ENCODE results near the gene TMEM115. TPM values are rescaled to one million over a fixed set of nuclear protein-coding genes. Genes with fewer than 3 reads are reported as not detected.

TMEM115 gene
- total RNA-seq, 2 experiments from 2014 or later = 13.1 to 16.1 TPM

DNA sequence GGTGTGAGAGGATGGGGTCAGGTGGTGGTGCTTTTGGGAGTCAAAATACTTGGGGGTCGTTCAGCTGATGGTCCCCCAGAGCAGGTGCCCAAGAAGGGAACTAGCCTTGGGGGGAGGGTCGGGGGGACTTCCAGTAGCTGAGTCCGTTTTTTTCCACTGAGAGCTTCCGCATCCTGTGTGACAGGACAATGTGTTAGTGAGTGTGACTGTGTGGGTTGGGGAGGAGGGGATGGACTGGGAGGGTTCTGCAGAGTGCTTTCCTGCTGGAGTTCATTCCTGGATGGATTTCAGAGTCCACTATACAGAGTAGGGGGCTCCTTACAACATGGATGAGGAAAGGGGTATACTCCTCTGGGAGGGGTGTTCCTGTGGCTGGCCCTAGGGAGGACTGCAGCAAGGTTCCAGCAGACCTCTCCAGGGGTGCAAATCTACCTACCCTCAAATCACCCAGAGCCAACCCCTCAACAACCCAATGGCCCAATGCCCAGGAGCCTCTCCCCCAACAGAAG is 36.2 kb downstream of the TMEM115 start:
- Mint-ChIP-seq H3K36me3 (ENCODE audit: low read depth) (no peaks in the 10 kb centered on the region), H3K27me3 (no peaks in the 10 kb centered on the region), H3K4me3 (peak overlapping the region; percentile 12), H3K9me3 (ENCODE audit: low read depth) (no peaks in the 10 kb centered on the region), H3K27ac (peak overlapping the region; percentile 42), H3K4me1 (peaks cover 37% of the 10 kb centered on the region)
- DNase-seq = no peak
- ATAC-seq = no peak
- ChIA-PET CTCF (interaction anchor here (0.6 to 3.4 kb wide), 6 partner anchors 9 to 1832 kb away, joined by 3 to 27 read pairs (median 4); partner anchors contain the start of genes IFRD2 and RASSF1), POLR2A (interaction anchor here (1.0 kb wide), 1 partner anchor 24 kb away, joined by 3 read pairs; the partner anchor contains the start of genes HYAL3 and NAA80)
- intact Hi-C loops (cut with DNase I, micrococcal nuclease) = loop anchor here in 1 of 2 experiments (10.0 kb wide), 1 partner anchor 48 kb away; the partner anchor contains the start of gene LSMEM2

DNA sequence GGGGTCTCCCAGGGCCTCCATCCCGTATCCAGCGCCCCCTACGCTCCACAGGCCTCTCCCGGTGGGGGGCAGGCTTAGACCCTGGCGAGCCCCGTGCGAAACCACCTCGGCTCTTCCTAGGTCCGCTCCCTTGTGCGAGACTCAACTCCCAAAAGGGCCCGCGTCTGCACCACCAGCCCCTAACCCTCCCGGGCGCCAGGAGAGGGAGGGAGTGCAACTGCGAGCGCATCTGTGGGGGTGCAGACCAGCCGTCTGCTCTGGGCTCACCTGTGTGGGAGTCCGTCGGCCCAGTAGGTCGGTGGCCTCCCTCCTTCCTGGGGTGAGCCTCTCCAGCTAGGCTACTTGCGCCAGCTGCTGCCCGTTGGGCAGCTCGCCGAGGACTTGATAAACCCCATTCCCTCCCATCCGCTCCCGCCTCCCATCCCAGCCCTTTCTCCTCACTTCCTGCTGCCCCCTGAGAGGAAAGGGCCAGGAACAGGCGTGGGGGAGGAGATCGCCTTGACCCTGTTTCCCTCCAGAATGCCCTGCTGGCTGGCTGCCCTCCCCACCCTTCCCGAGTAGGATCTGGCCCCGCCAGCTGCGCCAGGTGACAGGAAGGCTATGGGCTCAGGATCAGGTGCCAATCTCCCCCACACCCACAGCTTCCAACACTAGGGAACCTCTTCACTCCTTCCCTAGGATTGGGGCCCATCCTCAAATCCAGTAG is 36.8 kb downstream of the TMEM115 start, which contains the start of gene HYAL2:
HYAL2 (minus strand) TSS at position 360 of the 706 bp plus-strand sequence. CDS start 2,256 bp downstream, outside the sequence.
- Mint-ChIP-seq H3K9me3 (ENCODE audit: low read depth) (no peaks in the 10 kb centered on the region), H3K4me1 (peaks cover 36% of the 10 kb centered on the region), H3K27ac (peak within 1 kb of the TSS; percentile 85), H3K27me3 (no peaks in the 10 kb centered on the region), H3K4me3 (peak within 1 kb of the TSS; percentile 70), H3K36me3 (ENCODE audit: low read depth) (no peaks in the 10 kb centered on the region)
- intact Hi-C loops (cut with DNase I, micrococcal nuclease) = loop anchor here in 1 of 2 experiments (10.0 kb wide), 1 partner anchor 48 kb away; the partner anchor contains the start of gene LSMEM2
- POLR2A ChIA-PET = interaction anchor here (1.0 kb wide), 1 partner anchor 23 kb away, joined by 3 read pairs; the partner anchor contains the start of genes HYAL3 and NAA80
- DNase-seq = no peak
- CTCF ChIA-PET = interaction anchor here (0.7 to 3.4 kb wide), 4 partner anchors 9 to 59 kb away, joined by 3 to 27 read pairs (median 6); partner anchors contain the start of gene IFRD2
- no peak for ATAC-seq

DNA sequence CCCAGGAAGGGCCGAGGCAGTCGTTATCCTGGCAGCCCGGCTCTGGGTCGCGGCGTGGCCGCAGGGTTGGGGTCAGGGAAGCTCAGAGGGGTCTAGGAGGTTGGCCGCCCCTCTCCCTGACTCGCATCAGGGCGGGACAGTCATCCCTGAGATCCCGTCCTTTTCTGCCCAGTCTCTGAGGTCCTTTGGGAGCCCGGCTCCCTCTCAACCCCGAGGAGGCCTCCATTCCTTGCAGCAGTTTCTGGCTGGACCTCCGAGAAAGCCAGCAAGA is 37.3 kb downstream of the TMEM115 start:
- ATAC-seq = no peak

DNA sequence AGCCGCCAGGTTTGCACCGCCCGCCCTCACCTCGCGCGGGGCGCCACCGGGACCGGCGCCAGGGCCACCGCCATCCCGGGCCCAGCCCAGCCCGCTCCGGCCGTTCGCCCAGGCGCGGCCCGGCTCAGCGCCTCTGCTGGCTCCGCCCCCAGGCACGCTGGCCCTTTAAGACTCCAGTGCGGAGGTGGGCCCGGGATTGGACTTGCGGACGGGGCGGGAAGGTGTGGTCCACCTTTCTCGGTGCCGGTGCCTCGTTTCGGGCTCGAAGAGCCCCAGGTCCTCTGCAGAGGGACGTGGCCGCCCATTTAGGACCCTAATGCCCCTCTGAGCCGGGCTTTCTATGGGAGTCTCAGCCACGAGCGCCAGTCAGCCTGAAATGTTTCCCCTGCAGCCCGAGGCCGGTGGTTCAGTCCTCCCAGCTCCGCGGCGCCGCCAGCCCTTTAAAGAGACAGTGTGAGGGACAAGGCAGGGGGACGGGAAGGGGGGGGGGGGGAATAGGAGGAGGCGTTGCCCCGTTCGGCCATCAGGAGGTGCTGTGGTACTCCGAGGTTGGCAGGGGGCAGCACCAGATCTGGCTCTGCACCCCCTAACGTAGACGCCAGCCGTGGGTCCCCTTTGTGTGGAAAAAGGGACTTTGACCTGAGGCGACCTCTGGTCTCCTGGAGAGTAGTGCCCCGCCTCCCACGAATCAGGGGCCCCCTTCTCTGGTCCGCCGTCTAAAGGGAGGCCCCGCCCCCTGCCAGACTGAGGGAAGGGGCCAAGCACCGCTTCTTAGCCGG is 37.8 kb downstream of the TMEM115 start:
- no peaks in the 10 kb centered on the region for H3K9me3 Mint-ChIP-seq (ENCODE audit: low read depth)

More for the DNA sequence above, 37.3 kb downstream of the TMEM115 start:
- Mint-ChIP-seq H3K4me1 (peaks cover 37% of the 10 kb centered on the region), H3K4me3 (peak overlapping the region; percentile 70), H3K9me3 (ENCODE audit: low read depth) (no peaks in the 10 kb centered on the region), H3K27ac (no peak overlapping the region), H3K27me3 (no peaks in the 10 kb centered on the region), H3K36me3 (ENCODE audit: low read depth) (no peaks in the 10 kb centered on the region)
- ChIA-PET POLR2A (interaction anchor here (1.0 to 1.8 kb wide), 2 partner anchors 15 to 23 kb away, joined by 3 to 4 read pairs; partner anchors contain the start of genes HYAL3 and NAA80), CTCF (interaction anchor here (2.0 to 3.4 kb wide), 2 partner anchors 10 to 15 kb away, joined by 6 to 27 read pairs; no protein-coding TSS in a partner anchor)
- no peak for DNase-seq
- intact Hi-C loops (cut with DNase I, micrococcal nuclease) = loop anchor here in 1 of 2 experiments (10.0 kb wide), 1 partner anchor 47 kb away; the partner anchor contains the start of gene LSMEM2

DNA sequence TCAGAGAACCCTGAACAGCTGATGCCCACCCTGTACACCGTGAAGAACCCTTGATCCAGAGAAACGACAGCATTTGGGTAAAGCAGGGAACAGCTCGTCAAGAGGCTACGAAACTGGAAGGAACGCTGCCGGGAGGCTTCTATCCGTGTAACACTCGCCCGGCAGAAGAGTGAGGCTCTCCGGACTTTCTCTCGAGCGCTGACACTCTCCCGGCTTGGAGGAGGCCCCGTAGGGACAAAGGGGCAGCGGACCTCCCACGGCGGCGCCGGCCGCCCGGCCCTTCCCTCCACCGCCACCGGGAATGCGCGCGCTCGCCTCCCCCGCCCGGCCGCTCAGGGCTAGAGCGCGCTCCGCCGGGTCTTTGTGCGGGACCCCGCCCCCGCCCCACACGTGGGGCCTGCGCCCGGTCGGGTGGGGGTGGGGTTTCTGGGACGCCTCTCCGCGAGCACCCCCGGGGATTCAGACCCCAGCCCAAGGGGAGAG is 38.4 kb downstream of the TMEM115 start:
- peak; percentile 47 for ATAC-seq
- Mint-ChIP-seq H3K9me3 (ENCODE audit: low read depth) (no peaks in the 10 kb centered on the region), H3K4me3 (peak overlapping the region; percentile 84), H3K27ac (peak overlapping the region; percentile 80), H3K4me1 (peaks cover 37% of the 10 kb centered on the region), H3K36me3 (ENCODE audit: low read depth) (no peaks in the 10 kb centered on the region), H3K27me3 (no peaks in the 10 kb centered on the region)
- intact Hi-C loops (cut with DNase I, micrococcal nuclease) = loop anchor here (1.0 to 10.0 kb wide), 10 partner anchors 16 to 126 kb away; partner anchors contain the start of genes HYAL3 (in 2 of the 2), NAA80 (in 2 of the 2), IFRD2 (in 1 of the 2) and LSMEM2 (in 1 of the 2)
- DNase-seq = peak; percentile 75
- ChIA-PET POLR2A (interaction anchor here (0.7 to 1.8 kb wide), 2 partner anchors 16 to 21 kb away, joined by 3 to 4 read pairs; no protein-coding TSS in a partner anchor), CTCF (interaction anchor here (0.5 to 2.9 kb wide), 6 partner anchors 11 to 272 kb away, joined by 3 to 11 read pairs (median 3); partner anchors contain the start of genes HYAL3 and NAA80)

More for the DNA sequence above, 37.8 kb downstream of the TMEM115 start:
- peaks cover 38% of the 10 kb centered on the region for H3K4me1 Mint-ChIP-seq
- CTCF ChIA-PET = interaction anchor here (0.5 to 2.0 kb wide), 3 partner anchors 10 to 271 kb away, joined by 3 to 6 read pairs (median 3); no protein-coding TSS in a partner anchor
- peak; percentile 90 for DNase-seq
- H3K36me3 Mint-ChIP-seq (ENCODE audit: low read depth) = no peaks in the 10 kb centered on the region
- no peaks in the 10 kb centered on the region for H3K27me3 Mint-ChIP-seq
- H3K27ac Mint-ChIP-seq = peak overlapping the region; percentile 85
- POLR2A ChIA-PET = interaction anchor here (0.7 to 1.8 kb wide), 2 partner anchors 16 to 22 kb away, joined by 3 to 4 read pairs; no protein-coding TSS in a partner anchor
- peak; percentile 79 for ATAC-seq
- peak overlapping the region; percentile 84 for H3K4me3 Mint-ChIP-seq
- intact Hi-C loops (cut with DNase I, micrococcal nuclease) = loop anchor here (1.0 to 10.0 kb wide), 10 partner anchors 15 to 127 kb away; partner anchors contain the start of genes HYAL3 (in 2 of the 2), NAA80 (in 2 of the 2), IFRD2 (in 1 of the 2) and LSMEM2 (in 1 of the 2)

DNA sequence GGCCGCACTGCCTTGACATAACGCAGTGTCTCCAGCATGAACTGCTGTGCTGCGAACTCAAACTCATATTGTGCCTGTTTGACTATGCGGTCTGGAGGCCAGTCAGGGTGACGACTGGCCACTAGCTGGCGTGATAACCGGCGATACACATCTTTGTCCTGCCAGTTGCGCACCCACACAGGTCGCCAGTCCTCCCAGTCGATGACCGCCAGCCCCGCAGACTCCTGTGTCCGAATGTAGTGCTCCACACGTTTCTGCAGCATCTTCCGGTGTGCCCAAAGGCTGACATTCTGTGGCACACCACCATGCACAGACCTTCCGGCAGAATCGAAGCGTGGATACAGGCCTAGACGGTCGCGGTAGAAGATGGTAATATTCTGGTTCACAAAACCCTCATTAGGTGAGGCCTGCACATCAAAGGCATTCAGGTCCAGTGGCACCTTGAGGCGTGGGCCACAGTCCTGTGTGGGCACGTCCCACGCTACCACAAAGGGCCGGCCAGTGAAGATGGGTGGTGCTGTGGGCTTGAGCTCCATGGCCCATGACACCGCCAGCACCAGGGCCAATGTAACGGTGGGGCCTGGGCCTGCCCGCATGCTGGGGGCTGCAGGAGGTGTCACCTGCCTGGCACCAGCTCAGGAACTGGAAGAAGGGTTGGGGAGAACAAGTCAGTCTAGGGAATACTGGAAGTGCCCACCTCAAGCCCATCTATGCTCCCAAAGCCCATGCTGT is 39.3 kb downstream of the TMEM115 start:
- intact Hi-C loops (cut with DNase I, micrococcal nuclease) = loop anchor here (2.0 to 10.0 kb wide), 3 partner anchors 17 to 125 kb away; partner anchors contain the start of gene LSMEM2 (in 1 of the 2)
- no peaks in the 10 kb centered on the region for H3K27me3 Mint-ChIP-seq
- ChIA-PET POLR2A (interaction anchor here (0.6 to 1.8 kb wide), 3 partner anchors 17 to 1328 kb away, joined by 3 to 4 read pairs (median 3); no protein-coding TSS in a partner anchor), CTCF (interaction anchor here (0.6 to 2.9 kb wide), 5 partner anchors 14 to 1245 kb away, joined by 3 to 11 read pairs (median 3); partner anchors contain the start of genes HYAL3 and NAA80)
- H3K36me3 Mint-ChIP-seq (ENCODE audit: low read depth) = no peaks in the 10 kb centered on the region
- peaks cover 40% of the 10 kb centered on the region for H3K4me1 Mint-ChIP-seq
- DNase-seq (no peak), ATAC-seq (no peak)
- H3K27ac Mint-ChIP-seq = no peak overlapping the region
- no peaks in the 10 kb centered on the region for H3K9me3 Mint-ChIP-seq (ENCODE audit: low read depth)
- H3K4me3 Mint-ChIP-seq = peak overlapping the region; percentile 84

DNA sequence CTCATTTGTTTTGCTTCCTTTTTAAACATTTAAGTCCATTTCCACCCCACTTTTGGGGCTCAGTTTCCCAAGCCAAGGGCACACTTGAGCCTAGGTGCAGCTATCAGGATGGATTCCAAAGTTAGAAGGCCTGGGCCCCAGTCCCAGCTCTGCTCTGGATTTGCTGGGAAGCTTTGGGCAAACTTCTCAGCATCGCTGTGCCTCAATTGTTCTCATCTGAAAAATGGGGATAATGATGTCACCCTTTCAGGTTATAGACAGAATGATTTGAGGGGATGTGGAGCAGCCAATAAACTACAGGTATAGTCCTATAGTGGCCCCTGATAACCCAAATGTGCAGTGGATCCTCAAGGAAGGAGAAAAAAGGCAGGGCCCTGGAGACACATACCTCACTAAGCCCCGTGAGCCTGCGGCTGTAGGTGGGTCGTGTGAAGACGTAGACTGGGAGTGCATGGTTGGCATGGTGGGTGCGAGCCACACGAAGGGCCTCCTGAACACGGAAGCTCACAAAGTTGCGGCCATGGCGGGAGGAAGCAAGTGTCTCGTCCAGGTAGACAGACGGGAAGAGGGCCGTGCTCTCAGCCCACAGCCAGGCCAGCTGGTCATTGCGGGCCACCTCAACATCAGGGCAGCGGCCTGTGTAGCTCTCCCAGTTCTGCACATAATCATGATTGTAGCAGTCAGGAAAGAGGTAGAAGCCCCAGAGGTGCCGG is 40.0 kb downstream of the TMEM115 start:
- H3K4me3 Mint-ChIP-seq = no peak overlapping the region
- no peaks in the 10 kb centered on the region for H3K36me3 Mint-ChIP-seq (ENCODE audit: low read depth)
- H3K27ac Mint-ChIP-seq = no peak overlapping the region
- peaks cover 40% of the 10 kb centered on the region for H3K4me1 Mint-ChIP-seq
- CTCF ChIA-PET = interaction anchor here (0.7 to 2.9 kb wide), 4 partner anchors 8 to 1365 kb away, joined by 3 to 11 read pairs (median 4); partner anchors contain the start of genes HYAL3, NAA80 and TUSC2
- no peaks in the 10 kb centered on the region for H3K9me3 Mint-ChIP-seq (ENCODE audit: low read depth)
- H3K27me3 Mint-ChIP-seq = no peaks in the 10 kb centered on the region
- intact Hi-C loops (cut with DNase I, micrococcal nuclease) = no loop called here
- DNase-seq (no peak), ATAC-seq (no peak)
- POLR2A ChIA-PET = interaction anchor here (0.6 kb wide), 1 partner anchor 19 kb away, joined by 3 read pairs; no protein-coding TSS in a partner anchor

DNA sequence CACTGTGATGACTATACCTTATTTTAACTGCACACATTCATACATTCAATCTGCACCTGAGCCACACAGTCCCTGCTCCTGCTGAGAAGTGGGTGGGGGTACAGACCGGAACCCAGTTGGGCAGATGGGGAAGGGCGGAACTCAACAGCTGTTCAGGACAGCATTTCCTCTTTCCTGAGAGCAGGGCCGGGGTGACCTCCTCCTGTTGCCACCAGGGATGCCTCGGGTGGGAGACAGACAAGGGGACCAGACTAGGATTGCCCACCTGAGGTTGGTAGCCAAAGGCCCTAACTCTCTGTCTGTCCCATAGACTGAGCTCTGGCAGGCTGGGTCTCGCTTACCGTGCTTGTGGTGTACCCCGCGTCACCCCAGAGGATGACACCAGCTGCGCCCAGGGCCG is 40.7 kb downstream of the TMEM115 start:
- DNase-seq (no peak), ATAC-seq (no peak)
- Mint-ChIP-seq H3K36me3 (ENCODE audit: low read depth) (no peaks in the 10 kb centered on the region), H3K27ac (no peak overlapping the region), H3K4me3 (no peak overlapping the region), H3K9me3 (ENCODE audit: low read depth) (no peaks in the 10 kb centered on the region), H3K27me3 (no peaks in the 10 kb centered on the region), H3K4me1 (peaks cover 40% of the 10 kb centered on the region)
- POLR2A ChIA-PET = interaction anchor here (0.6 kb wide), 1 partner anchor 19 kb away, joined by 3 read pairs; no protein-coding TSS in a partner anchor
- intact Hi-C loops (cut with DNase I, micrococcal nuclease) = no loop called here
- CTCF ChIA-PET = interaction anchor here (0.5 to 2.9 kb wide), 4 partner anchors 9 to 1622 kb away, joined by 3 to 11 read pairs (median 4); partner anchors contain the start of genes HYAL3, NAA80 and TUSC2

DNA sequence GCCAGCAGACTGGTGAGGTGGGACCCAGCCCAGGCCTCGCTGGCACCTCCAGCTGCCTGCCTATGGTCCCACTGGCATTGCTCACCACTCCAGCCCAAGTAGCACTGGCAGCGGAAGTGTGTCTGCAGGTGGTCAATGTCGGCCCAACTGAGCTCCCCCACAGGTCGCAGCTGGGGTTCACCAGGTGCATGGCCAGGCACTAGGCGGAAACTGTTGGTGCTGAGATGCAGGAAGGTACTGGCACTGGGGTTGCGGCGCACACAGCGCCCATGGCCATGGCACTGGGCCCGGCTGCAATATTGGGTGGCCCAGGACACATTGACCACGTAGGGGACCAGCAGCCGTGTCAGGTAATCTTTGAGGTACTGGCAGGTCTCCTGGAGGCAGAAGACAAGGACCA is 41.2 kb downstream of the TMEM115 start:
- ATAC-seq (no peak), DNase-seq (no peak)
- Mint-ChIP-seq H3K27ac (no peak overlapping the region), H3K4me1 (peaks cover 40% of the 10 kb centered on the region), H3K27me3 (no peaks in the 10 kb centered on the region), H3K4me3 (no peak overlapping the region), H3K36me3 (ENCODE audit: low read depth) (no peaks in the 10 kb centered on the region), H3K9me3 (ENCODE audit: low read depth) (no peaks in the 10 kb centered on the region)
- POLR2A ChIA-PET = no interaction called here
- CTCF ChIA-PET = interaction anchor here (0.5 to 2.9 kb wide), 4 partner anchors 10 to 1623 kb away, joined by 3 to 11 read pairs (median 4); partner anchors contain the start of genes HYAL3, NAA80 and TUSC2
- intact Hi-C loops (cut with DNase I, micrococcal nuclease) = no loop called here

Measured in activated CD4-positive, alpha-beta T cell treated with anti-CD3 and anti-CD28 coated beads for 36 hours (primary cell).